Stomach (tissue), 4 donors: Measurements from ENCODE around the gene CGB2.
"Not testable (repeated sequence)": the region's sequence is repeated elsewhere in the genome, so short reads cannot be mapped to it uniquely, and the experiment has no call there.

ENCODE experiments used
- EP300 ChIP-seq: sonication (generic); formaldehyde crosslinking; IDR thresholded peaks from one replicate; pipeline ENCODE4 v1.6.1; 2017; ENCODE audit warnings: antibody characterized with exemption
- TF ChIP-seq, protein P1 (sequence below), 7 experiments: fragments of 450-650 bp in 4 of 7; fragments of 200-600 bp in 3 of 7; sonication (generic) in 3 of 7; IDR thresholded peaks; one replicate each; pipeline ENCODE4 v1.5.1; 2016 to 2019; ENCODE audit warnings: antibody characterized with exemption in 7 of 7, control low read depth in 2 of 7, mild to moderate bottlenecking in 1 of 7

DNA sequence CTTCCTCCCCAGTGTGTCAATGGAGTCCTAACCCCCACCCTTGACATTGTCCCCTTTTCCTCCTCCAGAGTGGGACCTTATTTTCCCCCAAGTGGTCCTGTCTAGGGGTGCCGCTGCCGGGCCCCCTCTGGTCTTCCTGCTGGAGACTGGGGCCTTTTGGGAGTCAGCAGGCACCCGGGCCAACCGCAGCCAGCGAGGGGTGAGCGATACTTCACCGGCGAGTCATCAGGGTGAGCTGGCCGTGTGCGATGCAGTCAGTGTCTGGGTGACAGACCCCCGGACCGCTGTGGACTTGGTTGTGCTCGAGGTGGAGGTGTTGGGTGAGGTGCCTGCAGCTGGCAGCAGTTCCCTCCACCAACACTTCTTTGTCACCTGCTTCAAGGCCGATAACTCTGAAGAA is 1.9 kb upstream of the CGB2 start:
- TF ChIP-seq, protein P1, sequence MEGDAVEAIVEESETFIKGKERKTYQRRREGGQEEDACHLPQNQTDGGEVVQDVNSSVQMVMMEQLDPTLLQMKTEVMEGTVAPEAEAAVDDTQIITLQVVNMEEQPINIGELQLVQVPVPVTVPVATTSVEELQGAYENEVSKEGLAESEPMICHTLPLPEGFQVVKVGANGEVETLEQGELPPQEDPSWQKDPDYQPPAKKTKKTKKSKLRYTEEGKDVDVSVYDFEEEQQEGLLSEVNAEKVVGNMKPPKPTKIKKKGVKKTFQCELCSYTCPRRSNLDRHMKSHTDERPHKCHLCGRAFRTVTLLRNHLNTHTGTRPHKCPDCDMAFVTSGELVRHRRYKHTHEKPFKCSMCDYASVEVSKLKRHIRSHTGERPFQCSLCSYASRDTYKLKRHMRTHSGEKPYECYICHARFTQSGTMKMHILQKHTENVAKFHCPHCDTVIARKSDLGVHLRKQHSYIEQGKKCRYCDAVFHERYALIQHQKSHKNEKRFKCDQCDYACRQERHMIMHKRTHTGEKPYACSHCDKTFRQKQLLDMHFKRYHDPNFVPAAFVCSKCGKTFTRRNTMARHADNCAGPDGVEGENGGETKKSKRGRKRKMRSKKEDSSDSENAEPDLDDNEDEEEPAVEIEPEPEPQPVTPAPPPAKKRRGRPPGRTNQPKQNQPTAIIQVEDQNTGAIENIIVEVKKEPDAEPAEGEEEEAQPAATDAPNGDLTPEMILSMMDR (IDR thresholded peaks at IDR 0.05): not testable (repeated sequence)
- TF ChIP-seq EP300: not testable (repeated sequence)
